Fibroblast of skin of right biceps (primary cell): Measurements from ENCODE around the gene PPRC1.
"Not testable (repeated sequence)": the region's sequence is repeated elsewhere in the genome, so short reads cannot be mapped to it uniquely, and the experiment has no call there.

Source experiments
- DNase-seq: peaks from one replicate; pipeline ENCODE4 v3.0.0-alpha.2; 2013

The PPRC1 gene

GRCh38 chr10:102150970-102151773, 18.3 kb downstream of the PPRC1 start:
- DNase-seq: peak; percentile 77

- peak; percentile 99 for DNase-seq
Observed at GRCh38 chr10:102151774-102152544, 19.1 kb downstream of the PPRC1 start, which contains the start of gene NOLC1. TSS of gene NOLC1 (plus strand) at chr10:102152389. CDS start at chr10:102152411, 22 bp downstream.

- peak; percentile 9 for DNase-seq
Observed at GRCh38 chr10:102152545-102152890, 19.7 kb downstream of the PPRC1 start.

GRCh38 chr10:102153093-102153620, 20.3 kb downstream of the PPRC1 start:
- no peak for DNase-seq

GRCh38 chr10:102154466-102155116, 21.8 kb downstream of the PPRC1 start:
- no peak for DNase-seq

GRCh38 chr10:102157224-102157623, 24.4 kb downstream of the PPRC1 start:
- no peak for DNase-seq

GRCh38 chr10:102159051-102159597, 26.3 kb downstream of the PPRC1 start:
- DNase-seq: peak; percentile 25

GRCh38 chr10:102159831-102160230, 27.0 kb downstream of the PPRC1 start:
- DNase-seq: no peak

- no peak for DNase-seq
Observed at GRCh38 chr10:102163342-102163989, 30.6 kb downstream of the PPRC1 start.

- no peak for DNase-seq
Observed at GRCh38 chr10:102167861-102168260, 35.0 kb downstream of the PPRC1 start.

GRCh38 chr10:102170602-102171001, 37.8 kb downstream of the PPRC1 start:
- DNase-seq: no peak

GRCh38 chr10:102172288-102172687, 39.4 kb downstream of the PPRC1 start:
- DNase-seq: no peak

- peak; percentile 76 for DNase-seq
Observed at GRCh38 chr10:102175415-102175814, 42.6 kb downstream of the PPRC1 start.

GRCh38 chr10:102184606-102185005, 51.8 kb downstream of the PPRC1 start:
- DNase-seq: no peak

- no peak for DNase-seq
Observed at GRCh38 chr10:102185272-102185671, 52.4 kb downstream of the PPRC1 start.

- no peak for DNase-seq
Observed at GRCh38 chr10:102185811-102186527, 53.1 kb downstream of the PPRC1 start.

GRCh38 chr10:102188298-102188940, 55.6 kb downstream of the PPRC1 start:
- no peak for DNase-seq

- DNase-seq: not testable (repeated sequence)
Observed at GRCh38 chr10:102188941-102189898, 56.4 kb downstream of the PPRC1 start.

GRCh38 chr10:102191956-102192355, 59.1 kb downstream of the PPRC1 start:
- DNase-seq: no peak

- DNase-seq: peak; percentile 3
Observed at GRCh38 chr10:102195296-102195870, 62.5 kb downstream of the PPRC1 start.
